ENCODE data around the gene YEATS2.

The YEATS2 gene

GRCh38 chr3:183815563-183815940 is 118.0 kb downstream of the YEATS2 start:
- Histone ChIP-seq H3K9me3 (ENCODE audit: insufficient read depth, low read depth, low read length) (no peaks in the 10 kb centered on the region), H3K4me1 (ENCODE audit: insufficient read depth, low read length) (no peaks in the 10 kb centered on the region), H3K27ac (ENCODE audit: low read depth, low read length) (no peak overlapping the region), H3K9ac (ENCODE audit: low read depth, low read length) (no peak overlapping the region), H3K27me3 (ENCODE audit: insufficient read depth, low read length) (no peaks in the 10 kb centered on the region), H3K36me3 (ENCODE audit: insufficient read depth, low read length) (peaks cover 38% of the 10 kb centered on the region), H3K4me3 (ENCODE audit: low read length) (no peak overlapping the region)
- 94% methylated on average over 9 of the region's 9 CpGs for WGBS

- no peak overlapping the region for H3K4me3 ChIP-seq (ENCODE audit: low read length)
- WGBS = 92% methylated on average over 12 of the region's 12 CpGs
- no peaks in the 10 kb centered on the region for H3K4me1 ChIP-seq (ENCODE audit: insufficient read depth, low read length)
- no peak overlapping the region for H3K27ac ChIP-seq (ENCODE audit: low read depth, low read length)
- peaks cover 34% of the 10 kb centered on the region for H3K36me3 ChIP-seq (ENCODE audit: insufficient read depth, low read length)
- no peaks in the 10 kb centered on the region for H3K27me3 ChIP-seq (ENCODE audit: insufficient read depth, low read length)
- H3K9ac ChIP-seq (ENCODE audit: low read depth, low read length) = no peak overlapping the region
- no peaks in the 10 kb centered on the region for H3K9me3 ChIP-seq (ENCODE audit: insufficient read depth, low read depth, low read length)
These were observed 118.4 kb downstream of the YEATS2 start for GRCh38 chr3:183815951-183816475.

GRCh38 chr3:183816681-183817510 is 119.3 kb downstream of the YEATS2 start:
- H3K36me3 ChIP-seq (ENCODE audit: insufficient read depth, low read length) = peaks cover 25% of the 10 kb centered on the region
- no peak overlapping the region for H3K4me3 ChIP-seq (ENCODE audit: low read length)
- WGBS = 95% methylated on average over 20 of the region's 20 CpGs
- no peak overlapping the region for H3K9ac ChIP-seq (ENCODE audit: low read depth, low read length)
- H3K27me3 ChIP-seq (ENCODE audit: insufficient read depth, low read length) = no peaks in the 10 kb centered on the region
- H3K9me3 ChIP-seq (ENCODE audit: insufficient read depth, low read depth, low read length) = no peaks in the 10 kb centered on the region
- H3K27ac ChIP-seq (ENCODE audit: low read depth, low read length) = no peak overlapping the region
- no peaks in the 10 kb centered on the region for H3K4me1 ChIP-seq (ENCODE audit: insufficient read depth, low read length)

- no peaks in the 10 kb centered on the region for H3K9me3 ChIP-seq (ENCODE audit: insufficient read depth, low read depth, low read length)
- H3K4me3 ChIP-seq (ENCODE audit: low read length) = no peak overlapping the region
- 94% methylated on average over 9 of the region's 9 CpGs for WGBS
- H3K36me3 ChIP-seq (ENCODE audit: insufficient read depth, low read length) = peaks cover 18% of the 10 kb centered on the region
- H3K4me1 ChIP-seq (ENCODE audit: insufficient read depth, low read length) = no peaks in the 10 kb centered on the region
- no peaks in the 10 kb centered on the region for H3K27me3 ChIP-seq (ENCODE audit: insufficient read depth, low read length)
- H3K27ac ChIP-seq (ENCODE audit: low read depth, low read length) = no peak overlapping the region
- no peak overlapping the region for H3K9ac ChIP-seq (ENCODE audit: low read depth, low read length)
These were observed 120.0 kb downstream of the YEATS2 start for GRCh38 chr3:183817639-183818038.

GRCh38 chr3:183818041-183818620 is 120.5 kb downstream of the YEATS2 start:
- H3K9ac ChIP-seq (ENCODE audit: low read depth, low read length) = no peak overlapping the region
- no peaks in the 10 kb centered on the region for H3K27me3 ChIP-seq (ENCODE audit: insufficient read depth, low read length)
- H3K9me3 ChIP-seq (ENCODE audit: insufficient read depth, low read depth, low read length) = no peaks in the 10 kb centered on the region
- no peak overlapping the region for H3K4me3 ChIP-seq (ENCODE audit: low read length)
- no peaks in the 10 kb centered on the region for H3K4me1 ChIP-seq (ENCODE audit: insufficient read depth, low read length)
- WGBS = 95% methylated on average over 14 of the region's 14 CpGs
- H3K36me3 ChIP-seq (ENCODE audit: insufficient read depth, low read length) = peaks cover 17% of the 10 kb centered on the region
- no peak overlapping the region for H3K27ac ChIP-seq (ENCODE audit: low read depth, low read length)

- no peak overlapping the region for H3K27ac ChIP-seq (ENCODE audit: low read depth, low read length)
- H3K4me1 ChIP-seq (ENCODE audit: insufficient read depth, low read length) = peaks cover 3% of the 10 kb centered on the region; the same call in 1 of the 2 replicates
- H3K9ac ChIP-seq (ENCODE audit: low read depth, low read length) = no peak overlapping the region
- no peak overlapping the region for H3K4me3 ChIP-seq (ENCODE audit: low read length)
- WGBS = 94% methylated on average over 23 of the region's 25 CpGs
- peaks cover 17% of the 10 kb centered on the region for H3K36me3 ChIP-seq (ENCODE audit: insufficient read depth, low read length)
- no peaks in the 10 kb centered on the region for H3K9me3 ChIP-seq (ENCODE audit: insufficient read depth, low read depth, low read length)
- H3K27me3 ChIP-seq (ENCODE audit: insufficient read depth, low read length) = peaks cover 5% of the 10 kb centered on the region
These were observed 121.4 kb downstream of the YEATS2 start for GRCh38 chr3:183818706-183819624.

GRCh38 chr3:183819831-183820230 is 122.2 kb downstream of the YEATS2 start:
- Histone ChIP-seq H3K9ac (ENCODE audit: low read depth, low read length) (no peak overlapping the region), H3K27ac (ENCODE audit: low read depth, low read length) (no peak overlapping the region)
- 90% methylated on average over 6 of the region's 6 CpGs for WGBS

GRCh38 chr3:183822631-183823030 is 125.0 kb downstream of the YEATS2 start:
- Histone ChIP-seq H3K9me3 (ENCODE audit: insufficient read depth, low read depth, low read length) (no peaks in the 10 kb centered on the region), H3K4me1 (ENCODE audit: insufficient read depth, low read length) (peaks cover 15% of the 10 kb centered on the region; the same call in 1 of the 2 replicates), H3K4me3 (ENCODE audit: low read length) (no peak overlapping the region), H3K27me3 (ENCODE audit: insufficient read depth, low read length) (peaks cover 14% of the 10 kb centered on the region), H3K36me3 (ENCODE audit: insufficient read depth, low read length) (0 out of 2 replicates have a peak, but pooled peaks cover 3% of the 10 kb centered on the region), H3K27ac (ENCODE audit: low read depth, low read length) (no peak overlapping the region), H3K9ac (ENCODE audit: low read depth, low read length) (no peak overlapping the region)
- WGBS = 63% methylated on average over 13 of the region's 13 CpGs

More at GRCh38 chr3:183819831-183820230, 122.2 kb downstream of the YEATS2 start:
- Histone ChIP-seq H3K27me3 (ENCODE audit: insufficient read depth, low read length) (peaks cover 13% of the 10 kb centered on the region), H3K36me3 (ENCODE audit: insufficient read depth, low read length) (peaks cover 14% of the 10 kb centered on the region), H3K4me1 (ENCODE audit: insufficient read depth, low read length) (peaks cover 7% of the 10 kb centered on the region; the same call in 1 of the 2 replicates), H3K4me3 (ENCODE audit: low read length) (no peak overlapping the region), H3K9me3 (ENCODE audit: insufficient read depth, low read depth, low read length) (no peaks in the 10 kb centered on the region)

GRCh38 chr3:183823963-183824362 is 126.4 kb downstream of the YEATS2 start:
- Histone ChIP-seq H3K4me1 (ENCODE audit: insufficient read depth, low read length) (peaks cover 15% of the 10 kb centered on the region; the same call in 1 of the 2 replicates), H3K9me3 (ENCODE audit: insufficient read depth, low read depth, low read length) (no peaks in the 10 kb centered on the region), H3K36me3 (ENCODE audit: insufficient read depth, low read length) (peaks cover 7% of the 10 kb centered on the region; the same call in 1 of the 2 replicates), H3K27me3 (ENCODE audit: insufficient read depth, low read length) (peaks cover 14% of the 10 kb centered on the region), H3K27ac (ENCODE audit: low read depth, low read length) (no peak overlapping the region), H3K4me3 (ENCODE audit: low read length) (peak overlapping the region; percentile 75), H3K9ac (ENCODE audit: low read depth, low read length) (no peak overlapping the region)
- WGBS = 75% methylated on average over 4 of the region's 5 CpGs

- peak overlapping the region; percentile 75 for H3K4me3 ChIP-seq (ENCODE audit: low read length)
- H3K27ac ChIP-seq (ENCODE audit: low read depth, low read length) = no peak overlapping the region
- H3K27me3 ChIP-seq (ENCODE audit: insufficient read depth, low read length) = peaks cover 14% of the 10 kb centered on the region
- no peaks in the 10 kb centered on the region for H3K9me3 ChIP-seq (ENCODE audit: insufficient read depth, low read depth, low read length)
- peaks cover 15% of the 10 kb centered on the region; the same call in 1 of the 2 replicates for H3K4me1 ChIP-seq (ENCODE audit: insufficient read depth, low read length)
- H3K9ac ChIP-seq (ENCODE audit: low read depth, low read length) = peak overlapping the region; percentile 70
- 1% methylated on average over 88 of the region's 88 CpGs for WGBS
- peaks cover 16% of the 10 kb centered on the region for H3K36me3 ChIP-seq (ENCODE audit: insufficient read depth, low read length)
These were observed 127.3 kb downstream of the YEATS2 start for GRCh38 chr3:183824761-183825455.

Measured in HUES64 (cell line).